Left lung (tissue), 10 donors: Measurements from ENCODE around the gene ZNF282. TPM values are rescaled to one million over a fixed set of nuclear protein-coding genes. Genes with fewer than 3 reads are reported as not detected.
A peak's percentile ranks its signal among the peaks of the same experiment; 100 is the strongest.

Experiments
- ATAC-seq: fragments of 200-7000 bp; cut with Tn5 transposase; one replicate; pipeline ENCODE4 v1.9.1; 2020; ENCODE audit warnings: moderate library complexity
- DNase-seq, 4 donors: peaks; one replicate each; pipeline ENCODE4 v3.0.0-alpha.2; 2013 to 2020
- H3K27ac ChIP-seq, 2 donors: fragments of 200-600 bp; sonication (generic) in 1 of 2; one replicate each; pipeline versions ENCODE4 v1.5.0 to v1.8.0; 2020 to 2021
- H3K27me3 ChIP-seq, 2 donors: fragments of 200-600 bp; sonication (generic) in 1 of 2; one replicate each; pipeline versions ENCODE4 v1.5.0 to v1.8.0; 2020 to 2021
- H3K36me3 ChIP-seq, 2 donors: fragments of 200-600 bp; sonication (generic) in 1 of 2; one replicate each; pipeline versions ENCODE4 v1.5.0 to v1.8.0; 2020 to 2021
- H3K4me1 ChIP-seq, 2 donors: fragments of 200-600 bp; one replicate each; pipeline ENCODE4 v1.8.0; 2021
- H3K4me3 ChIP-seq, 2 donors: fragments of 200-600 bp; sonication (generic) in 1 of 2; one replicate each; pipeline versions ENCODE4 v1.5.0 to v1.8.0; 2020 to 2021; ENCODE audit warnings: mild to moderate bottlenecking in 1 of 2
- H3K9me3 ChIP-seq, 2 donors: fragments of 200-600 bp; sonication (generic) in 1 of 2; one replicate each; pipeline versions ENCODE4 v1.5.0 to v1.8.0; 2020 to 2021
- intact Hi-C, 2 donors: fragments of 100-400 bp; cut with DNase I; formaldehyde crosslinking; loops; one replicate each; pipeline versions ENCODE4 v1.11.2 to v1.14.2; 2022
- polyA plus RNA-seq, 6 donors: library from polyadenylated mRNA; unstranded; fragments of 120-200 nt; gene quantifications; one replicate each; pipeline ENCODE4 v1.2.1, GENCODE V29; 2013; ENCODE audit not compliant: insufficient read length in 6 of 6
- total RNA-seq, 2 donors: library from RNA; stranded (reverse); fragmentation: NEBNext Ultra II Directional; extraction: Animal tissue kit (Norgen Biotek cat#: 25700); gene quantifications; one replicate each; pipeline ENCODE4 v1.2.1, GENCODE V29; 2021
- TF ChIP-seq, protein P1 (sequence below), 2 donors: fragments of 200-600 bp; sonication (generic) in 1 of 2; IDR thresholded peaks; one replicate each; pipeline versions ENCODE4 v1.5.0 to v1.8.0; 2021; ENCODE audit warnings: antibody characterized with exemption in 2 of 2
- donor health status: DM: no; HTN: yes; CAD: no.
- donor health status: DM: no; HTN: no; CAD: no.

ZNF282 gene
- total and polyA plus RNA-seq, 8 donors = 20.1 to 26.0 (median 24.0) TPM

DNA sequence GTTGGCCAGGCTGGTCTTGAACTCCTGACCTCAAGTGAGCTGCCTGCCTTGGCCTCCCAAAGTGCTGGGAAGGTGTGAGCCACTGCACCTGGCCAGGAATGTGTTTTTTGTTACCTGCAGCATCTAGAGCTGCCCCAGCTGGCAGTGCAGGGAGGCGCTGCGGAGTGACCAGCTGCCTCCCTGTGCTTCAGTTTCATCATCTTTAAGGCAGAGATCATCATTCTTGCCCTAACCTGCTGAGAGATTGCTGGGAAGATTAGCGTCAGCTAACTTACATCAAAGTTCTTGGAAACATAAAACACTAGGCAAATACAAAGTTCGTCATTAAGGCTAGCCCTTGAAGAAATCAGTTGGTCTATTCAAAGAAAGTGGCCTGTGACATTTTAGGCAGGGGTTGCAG is 2.3 kb downstream of the ZNF282 start:
- intact Hi-C loops = no loop called here
- DNase-seq = no peak
- no peak overlapping the region for H3K4me3 ChIP-seq
- TF ChIP-seq, protein P1, sequence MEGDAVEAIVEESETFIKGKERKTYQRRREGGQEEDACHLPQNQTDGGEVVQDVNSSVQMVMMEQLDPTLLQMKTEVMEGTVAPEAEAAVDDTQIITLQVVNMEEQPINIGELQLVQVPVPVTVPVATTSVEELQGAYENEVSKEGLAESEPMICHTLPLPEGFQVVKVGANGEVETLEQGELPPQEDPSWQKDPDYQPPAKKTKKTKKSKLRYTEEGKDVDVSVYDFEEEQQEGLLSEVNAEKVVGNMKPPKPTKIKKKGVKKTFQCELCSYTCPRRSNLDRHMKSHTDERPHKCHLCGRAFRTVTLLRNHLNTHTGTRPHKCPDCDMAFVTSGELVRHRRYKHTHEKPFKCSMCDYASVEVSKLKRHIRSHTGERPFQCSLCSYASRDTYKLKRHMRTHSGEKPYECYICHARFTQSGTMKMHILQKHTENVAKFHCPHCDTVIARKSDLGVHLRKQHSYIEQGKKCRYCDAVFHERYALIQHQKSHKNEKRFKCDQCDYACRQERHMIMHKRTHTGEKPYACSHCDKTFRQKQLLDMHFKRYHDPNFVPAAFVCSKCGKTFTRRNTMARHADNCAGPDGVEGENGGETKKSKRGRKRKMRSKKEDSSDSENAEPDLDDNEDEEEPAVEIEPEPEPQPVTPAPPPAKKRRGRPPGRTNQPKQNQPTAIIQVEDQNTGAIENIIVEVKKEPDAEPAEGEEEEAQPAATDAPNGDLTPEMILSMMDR (IDR thresholded peaks at IDR 0.05) = no peak
- ATAC-seq = no peak
- H3K27ac ChIP-seq = no peak overlapping the region
- peaks cover 0 to 49% of the 10 kb centered on the region in 2 donors for H3K36me3 ChIP-seq
- no peaks in the 10 kb centered on the region for H3K9me3 ChIP-seq
- H3K27me3 ChIP-seq = no peaks in the 10 kb centered on the region
- peaks cover 10 to 25% of the 10 kb centered on the region in 2 donors for H3K4me1 ChIP-seq

DNA sequence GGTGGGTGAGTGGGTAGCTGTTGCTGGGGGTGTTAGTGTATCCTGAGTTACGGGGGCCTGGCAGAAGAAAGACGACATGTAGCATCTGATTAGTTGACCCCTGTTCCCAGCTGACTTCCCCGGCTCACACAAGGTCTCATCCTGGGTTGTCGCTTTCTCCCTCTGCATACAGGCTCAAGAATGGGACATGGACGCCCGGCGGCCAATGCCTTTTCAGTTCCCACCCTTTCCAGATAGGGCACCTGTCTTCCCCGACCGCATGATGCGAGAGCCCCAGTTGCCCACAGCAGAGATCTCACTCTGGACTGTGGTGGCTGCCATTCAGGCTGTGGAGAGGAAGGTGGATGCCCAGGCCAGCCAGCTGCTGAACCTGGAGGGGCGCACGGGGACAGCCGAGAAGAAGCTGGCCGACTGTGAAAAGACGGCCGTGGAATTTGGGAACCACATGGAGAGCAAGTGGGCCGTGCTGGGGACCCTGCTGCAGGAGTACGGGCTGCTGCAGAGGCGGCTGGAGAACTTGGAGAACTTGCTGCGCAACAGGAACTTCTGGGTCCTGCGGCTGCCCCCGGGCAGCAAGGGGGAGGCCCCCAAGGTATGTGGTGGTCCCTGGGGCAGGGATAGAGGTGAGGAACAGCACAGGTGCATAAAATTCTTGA is 2.9 kb downstream of the ZNF282 start:
- H3K36me3 ChIP-seq = peaks cover 0 to 55% of the 10 kb centered on the region in 2 donors
- intact Hi-C loops = no loop called here
- no peak for DNase-seq

DNA sequence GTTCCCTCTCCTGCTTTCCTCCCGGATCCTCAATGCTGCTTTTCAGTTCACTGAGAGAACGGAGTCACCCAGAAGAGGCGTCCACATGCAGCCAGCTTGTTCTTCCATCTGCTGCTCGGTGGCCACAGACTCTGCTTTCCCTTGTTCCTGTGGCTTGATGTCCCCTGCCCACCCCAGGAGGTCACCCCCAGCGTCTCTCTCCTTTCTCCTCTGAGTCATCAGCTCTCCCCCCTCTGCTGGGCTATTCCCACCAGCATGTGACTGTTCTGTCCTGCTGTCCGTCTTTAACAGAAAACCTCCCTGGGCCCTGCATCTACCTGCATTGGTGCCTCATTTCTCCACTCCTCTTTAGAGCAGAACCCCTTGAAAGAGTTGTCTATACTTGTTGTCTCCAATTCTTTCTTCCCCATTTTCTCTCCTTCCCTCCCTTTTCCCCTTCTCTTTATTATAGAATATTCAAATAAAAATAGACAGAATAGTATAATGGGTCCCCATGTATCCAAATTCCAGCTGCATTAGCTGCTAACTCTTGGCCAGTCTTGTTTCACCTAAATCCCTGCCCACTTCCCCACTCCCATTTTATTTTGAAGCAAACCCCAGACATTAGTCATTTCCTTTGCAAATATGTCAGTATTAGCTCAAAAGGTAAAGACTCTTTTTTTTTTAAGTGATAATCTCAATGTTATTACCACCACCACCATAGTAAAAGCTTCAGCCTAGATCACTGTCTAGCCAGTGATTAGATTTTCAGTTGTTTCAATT is 4.1 kb downstream of the ZNF282 start:
- no peaks in the 10 kb centered on the region for H3K27me3 ChIP-seq
- H3K9me3 ChIP-seq = no peaks in the 10 kb centered on the region
- intact Hi-C loops = no loop called here
- no peak overlapping the region for H3K27ac ChIP-seq
- no peak for DNase-seq
- no peak for ATAC-seq
- peaks cover 0 to 66% of the 10 kb centered on the region in 2 donors for H3K36me3 ChIP-seq
- H3K4me3 ChIP-seq = no peak overlapping the region
- peaks cover 10 to 25% of the 10 kb centered on the region in 2 donors for H3K4me1 ChIP-seq
- TF ChIP-seq, protein P1 (IDR thresholded peaks at IDR 0.05) = no peak

More for the DNA sequence above, 2.9 kb downstream of the ZNF282 start:
- Histone ChIP-seq H3K4me1 (peaks cover 10 to 25% of the 10 kb centered on the region in 2 donors), H3K9me3 (no peaks in the 10 kb centered on the region), H3K4me3 (no peak overlapping the region), H3K27me3 (no peaks in the 10 kb centered on the region), H3K27ac (no peak overlapping the region)
- ATAC-seq = no peak
- TF ChIP-seq, protein P1 (IDR thresholded peaks at IDR 0.05) = no peak

DNA sequence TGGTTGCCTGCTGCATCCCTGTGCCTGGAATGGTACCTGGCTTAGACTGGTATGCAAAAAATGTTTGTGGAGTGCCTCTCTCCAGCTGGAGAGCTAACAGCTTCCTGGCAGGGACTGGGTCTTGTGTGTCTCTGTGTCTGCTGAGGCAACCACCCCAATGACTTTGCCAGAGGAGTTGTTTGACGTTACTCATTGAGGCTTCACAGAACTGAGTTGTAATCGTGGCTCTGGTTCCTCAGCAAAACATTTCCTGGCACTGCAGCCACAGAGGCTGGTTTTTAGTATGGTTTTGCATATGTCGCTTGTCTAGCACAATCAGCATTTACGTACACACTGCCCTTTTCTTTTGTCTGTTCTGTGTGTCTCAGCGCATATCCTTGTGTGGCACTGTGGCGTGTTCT is 7.5 kb downstream of the ZNF282 start:
- TF ChIP-seq, protein P1 (IDR thresholded peaks at IDR 0.05) = no peak
- H3K36me3 ChIP-seq = peaks cover 0 to 99% of the 10 kb centered on the region in 2 donors
- no peak overlapping the region for H3K4me3 ChIP-seq
- ATAC-seq (peak; percentile 95), DNase-seq (peak in 1 of 4 donors; percentile 64)
- no peak overlapping the region for H3K27ac ChIP-seq
- H3K9me3 ChIP-seq = no peaks in the 10 kb centered on the region
- intact Hi-C loops = no loop called here
- H3K27me3 ChIP-seq = no peaks in the 10 kb centered on the region
- peaks cover 0 to 4% of the 10 kb centered on the region in 2 donors for H3K4me1 ChIP-seq

DNA sequence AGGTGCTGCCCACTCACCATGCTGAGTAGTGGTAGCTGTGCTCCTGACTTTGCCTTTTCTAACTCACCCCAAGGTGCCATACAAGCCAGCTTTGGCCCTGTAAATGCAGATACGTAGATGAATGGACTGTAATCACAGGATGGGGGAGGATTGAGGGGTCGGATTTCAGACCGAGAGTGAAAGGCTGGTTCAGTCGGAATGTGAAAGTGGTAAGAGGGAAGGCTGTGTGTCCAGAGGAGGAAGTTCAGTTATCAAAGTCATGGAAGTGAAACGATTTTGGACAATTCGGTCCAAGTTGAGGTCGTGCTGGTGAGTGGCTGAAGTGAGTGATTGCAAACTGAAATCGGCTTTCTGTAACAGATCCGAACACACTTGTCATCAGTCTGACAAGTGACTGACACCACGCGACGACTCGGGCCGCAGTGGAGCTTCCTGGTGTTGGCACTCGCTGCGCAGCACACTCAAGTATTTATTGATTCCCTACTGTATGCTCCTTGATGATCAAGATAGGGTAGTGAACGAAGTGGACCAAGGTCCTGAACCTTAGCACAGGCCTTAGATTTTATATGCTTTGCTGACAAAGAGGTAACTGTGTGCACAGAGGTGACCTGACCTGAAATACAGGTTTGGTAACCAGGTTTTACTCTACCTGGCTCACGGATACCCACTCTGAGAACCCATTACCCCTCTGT is 10.5 kb downstream of the ZNF282 start:
- H3K9me3 ChIP-seq = no peaks in the 10 kb centered on the region
- intact Hi-C loops = no loop called here
- peaks cover 0 to 4% of the 10 kb centered on the region in 2 donors for H3K4me1 ChIP-seq
- no peak overlapping the region for H3K4me3 ChIP-seq
- TF ChIP-seq, protein P1 (IDR thresholded peaks at IDR 0.05) = no peak
- H3K27me3 ChIP-seq = no peaks in the 10 kb centered on the region
- H3K27ac ChIP-seq = no peak overlapping the region
- DNase-seq = peak in 2 of 4 donors; percentile 19 to 53
- H3K36me3 ChIP-seq = peaks cover 0 to 99% of the 10 kb centered on the region in 2 donors
- peak; percentile 38 for ATAC-seq
